ENCODE results near the gene FAM13A.
"Not testable (repeated sequence)": the region's sequence is repeated elsewhere in the genome, so short reads cannot be mapped to it uniquely, and the experiment has no call there.

The FAM13A gene

GRCh38 chr4:88955580-88956380, 101.2 kb downstream of the FAM13A start:
- no peak for DNase-seq

- DNase-seq = no peak
Measured at GRCh38 chr4:88953400-88953799, 103.6 kb downstream of the FAM13A start.

GRCh38 chr4:88952081-88952480, 104.9 kb downstream of the FAM13A start:
- DNase-seq = no peak

GRCh38 chr4:88949605-88950004, 107.4 kb downstream of the FAM13A start:
- DNase-seq = no peak

GRCh38 chr4:88940506-88940905, 116.5 kb downstream of the FAM13A start:
- DNase-seq = no peak

- DNase-seq = no peak
Measured at GRCh38 chr4:88939697-88940096, 117.3 kb downstream of the FAM13A start.

- no peak for DNase-seq
Measured at GRCh38 chr4:88938138-88938537, 118.8 kb downstream of the FAM13A start.

GRCh38 chr4:88937081-88937480, 119.9 kb downstream of the FAM13A start:
- no peak for DNase-seq

GRCh38 chr4:88933414-88934160, 123.4 kb downstream of the FAM13A start:
- DNase-seq = no peak

GRCh38 chr4:88928852-88929251, 128.1 kb downstream of the FAM13A start:
- no peak for DNase-seq

- DNase-seq = no peak
Measured at GRCh38 chr4:88927420-88927819, 129.6 kb downstream of the FAM13A start.

- DNase-seq = no peak
Measured at GRCh38 chr4:88919056-88919455, 137.9 kb downstream of the FAM13A start.

GRCh38 chr4:88913181-88913580, 143.8 kb downstream of the FAM13A start:
- not testable (repeated sequence) for DNase-seq

GRCh38 chr4:88911246-88912212, 145.5 kb downstream of the FAM13A start:
- DNase-seq = no peak

- DNase-seq = no peak
Measured at GRCh38 chr4:88910101-88910500, 146.9 kb downstream of the FAM13A start.

GRCh38 chr4:88908521-88908920, 148.5 kb downstream of the FAM13A start:
- DNase-seq = no peak

- no peak for DNase-seq
Measured at GRCh38 chr4:88908003-88908402, 149.0 kb downstream of the FAM13A start.

- no peak for DNase-seq
Measured at GRCh38 chr4:88907478-88907877, 149.5 kb downstream of the FAM13A start.

GRCh38 chr4:88904240-88904639, 152.7 kb downstream of the FAM13A start:
- DNase-seq = not testable (repeated sequence)

GRCh38 chr4:88900432-88900831, 156.6 kb downstream of the FAM13A start:
- DNase-seq = no peak

GRCh38 chr4:88897752-88898151, 159.2 kb downstream of the FAM13A start:
- DNase-seq = no peak

- DNase-seq = no peak
Measured at GRCh38 chr4:88897180-88897579, 159.8 kb downstream of the FAM13A start.

GRCh38 chr4:88893961-88894360, 163.0 kb downstream of the FAM13A start:
- DNase-seq = no peak
